Astrocyte of the cerebellum (primary cell): ENCODE measurements around the gene BCL2L15.

Source experiments
- DNase-seq: peaks from one replicate; pipeline ENCODE4 v3.0.0-alpha.2; 2011; ENCODE audit warnings: low read depth
- H3K4me3 ChIP-seq: 2 replicates; pipeline ENCODE4 v1.5.1; 2011; ENCODE audit warnings: mild to moderate bottlenecking, low read depth, low read length, moderate library complexity
- in situ Hi-C: cut with HindIII; loops from 2 replicates; pipeline ENCODE4 v1.10.0; 2017; ENCODE audit warnings: low sequenced_read_pairs
- TF ChIP-seq, protein P1 (sequence below): IDR thresholded peaks from 2 replicates; pipeline ENCODE4 v1.5.1; 2012; ENCODE audit warnings: low read length, low read depth, moderate library complexity, mild to moderate bottlenecking; ENCODE audit errors: missing control alignments

The BCL2L15 gene

DNA sequence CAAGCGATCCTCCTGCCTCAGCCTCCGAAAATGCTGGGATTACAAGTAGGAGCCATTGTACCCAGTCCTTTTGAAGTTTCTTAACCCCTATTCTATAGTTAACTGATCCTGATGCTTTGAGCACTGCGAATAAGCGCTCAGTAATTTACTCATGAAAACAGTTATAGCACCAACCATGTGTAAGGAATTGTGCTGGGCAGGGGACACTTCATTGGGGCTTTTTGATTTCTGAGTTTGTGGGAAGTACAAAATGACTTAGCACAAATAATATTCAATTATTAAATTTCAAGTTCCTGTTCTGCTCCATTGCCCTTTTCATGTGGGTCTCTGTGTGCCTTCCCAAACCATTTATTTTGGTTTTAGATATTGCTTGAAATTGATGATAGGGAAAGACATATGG lies 35.6 kb upstream of the BCL2L15 start:
- TF ChIP-seq, protein P1, sequence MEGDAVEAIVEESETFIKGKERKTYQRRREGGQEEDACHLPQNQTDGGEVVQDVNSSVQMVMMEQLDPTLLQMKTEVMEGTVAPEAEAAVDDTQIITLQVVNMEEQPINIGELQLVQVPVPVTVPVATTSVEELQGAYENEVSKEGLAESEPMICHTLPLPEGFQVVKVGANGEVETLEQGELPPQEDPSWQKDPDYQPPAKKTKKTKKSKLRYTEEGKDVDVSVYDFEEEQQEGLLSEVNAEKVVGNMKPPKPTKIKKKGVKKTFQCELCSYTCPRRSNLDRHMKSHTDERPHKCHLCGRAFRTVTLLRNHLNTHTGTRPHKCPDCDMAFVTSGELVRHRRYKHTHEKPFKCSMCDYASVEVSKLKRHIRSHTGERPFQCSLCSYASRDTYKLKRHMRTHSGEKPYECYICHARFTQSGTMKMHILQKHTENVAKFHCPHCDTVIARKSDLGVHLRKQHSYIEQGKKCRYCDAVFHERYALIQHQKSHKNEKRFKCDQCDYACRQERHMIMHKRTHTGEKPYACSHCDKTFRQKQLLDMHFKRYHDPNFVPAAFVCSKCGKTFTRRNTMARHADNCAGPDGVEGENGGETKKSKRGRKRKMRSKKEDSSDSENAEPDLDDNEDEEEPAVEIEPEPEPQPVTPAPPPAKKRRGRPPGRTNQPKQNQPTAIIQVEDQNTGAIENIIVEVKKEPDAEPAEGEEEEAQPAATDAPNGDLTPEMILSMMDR = no peak
- DNase-seq = no peak
- in situ Hi-C loops = no loop called here
- H3K4me3 ChIP-seq = no peak overlapping the region

GRCh38 chr1:113918243-113918642 lies 30.9 kb upstream of the BCL2L15 start:
- TF ChIP-seq, protein P1 = no peak
- in situ Hi-C loops = no loop called here
- no peak for DNase-seq
- no peak overlapping the region for H3K4me3 ChIP-seq

- in situ Hi-C loops = no loop called here
- no peak overlapping the region for H3K4me3 ChIP-seq
- DNase-seq = no peak
- TF ChIP-seq, protein P1 = no peak
These were observed 30.2 kb upstream of the BCL2L15 start for GRCh38 chr1:113917400-113918082.

- in situ Hi-C loops = no loop called here
- H3K4me3 ChIP-seq = no peak overlapping the region
- TF ChIP-seq, protein P1 = no peak
- no peak for DNase-seq
These were observed 29.6 kb upstream of the BCL2L15 start for GRCh38 chr1:113916974-113917373.

DNA sequence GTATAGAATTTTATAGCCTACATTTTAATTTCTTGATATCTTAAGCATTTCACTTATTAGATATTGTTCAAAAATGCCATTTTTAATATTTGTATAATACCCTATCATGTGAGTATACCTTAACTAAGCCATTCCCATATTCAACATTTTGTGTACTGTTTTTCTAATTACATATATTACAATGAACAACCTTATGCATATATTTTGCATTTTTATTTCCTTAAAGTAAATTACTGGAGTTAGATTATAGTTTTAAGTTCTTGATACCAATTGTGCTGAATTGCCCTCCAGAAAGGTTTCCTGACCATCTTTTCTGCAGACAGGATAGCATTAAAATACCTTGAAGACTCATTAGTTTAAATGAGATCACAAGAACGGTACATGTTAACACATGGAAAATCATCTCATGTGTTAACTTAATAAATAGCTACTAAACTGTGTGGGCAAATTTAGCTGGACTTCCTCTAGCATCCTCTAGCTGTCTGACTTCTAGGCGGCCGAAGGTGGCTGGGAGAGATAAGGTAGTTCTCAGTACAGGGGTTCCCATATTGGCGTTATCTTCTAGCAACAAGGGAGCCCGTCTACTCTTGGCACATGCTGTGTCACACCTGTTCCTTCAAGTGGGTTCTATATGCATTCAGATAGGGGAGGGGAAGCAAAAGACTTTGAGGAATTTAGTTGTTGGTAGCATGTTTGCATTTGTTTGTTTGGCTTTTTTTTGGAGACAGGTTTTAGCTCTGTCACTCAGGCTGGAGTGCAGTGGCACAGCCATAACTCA lies 26.7 kb upstream of the BCL2L15 start:
- in situ Hi-C loops = no loop called here

DNA sequence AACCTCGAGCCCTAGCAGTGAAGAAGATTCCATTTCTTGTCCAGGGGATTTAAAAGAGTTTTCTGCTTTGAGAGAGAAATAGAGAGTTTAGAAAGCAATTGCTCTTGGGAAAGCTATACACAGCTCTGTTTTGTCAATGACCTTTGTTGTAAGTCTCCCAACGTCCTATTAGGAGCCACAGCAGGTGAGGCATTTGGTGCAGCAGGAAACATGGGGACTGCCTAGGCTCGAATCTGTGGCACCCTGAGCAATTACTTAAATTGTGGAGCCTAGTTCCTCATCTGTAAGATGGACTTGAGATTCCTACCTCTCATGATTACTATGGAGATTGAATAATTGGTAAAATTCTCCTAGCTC lies 25.9 kb upstream of the BCL2L15 start:
- TF ChIP-seq, protein P1 = no peak
- DNase-seq = no peak
- H3K4me3 ChIP-seq = no peak overlapping the region
- in situ Hi-C loops = no loop called here

More for the DNA sequence above, 26.7 kb upstream of the BCL2L15 start:
- DNase-seq = no peak
- TF ChIP-seq, protein P1 = no peak
- H3K4me3 ChIP-seq = no peak overlapping the region
